ENCODE data around the gene SPARC.

- TF ChIP-seq CTCF (IDR thresholded peaks at IDR 0.05) (no peak), POLR2A (IDR thresholded peaks at IDR 0.05) (no peak)
Observed at GRCh38 chr5:151656311-151656710, 30.4 kb downstream of the SPARC start.
